Stimulated activated CD4-positive, alpha-beta T cell treated with anti-CD3 and anti-CD28 coated beads, Interleukin-2, amount 100 ng/mL, for 48 hours (primary cell): Measurements from ENCODE around the gene PATJ.
"Not testable (repeated sequence)": the region's sequence is repeated elsewhere in the genome, so short reads cannot be mapped to it uniquely, and the experiment has no call there.

Experiments
- DNase-seq, 2 donors: peaks; one replicate each; pipeline ENCODE4 v3.0.0-alpha.2; 2020

Gene PATJ

DNA sequence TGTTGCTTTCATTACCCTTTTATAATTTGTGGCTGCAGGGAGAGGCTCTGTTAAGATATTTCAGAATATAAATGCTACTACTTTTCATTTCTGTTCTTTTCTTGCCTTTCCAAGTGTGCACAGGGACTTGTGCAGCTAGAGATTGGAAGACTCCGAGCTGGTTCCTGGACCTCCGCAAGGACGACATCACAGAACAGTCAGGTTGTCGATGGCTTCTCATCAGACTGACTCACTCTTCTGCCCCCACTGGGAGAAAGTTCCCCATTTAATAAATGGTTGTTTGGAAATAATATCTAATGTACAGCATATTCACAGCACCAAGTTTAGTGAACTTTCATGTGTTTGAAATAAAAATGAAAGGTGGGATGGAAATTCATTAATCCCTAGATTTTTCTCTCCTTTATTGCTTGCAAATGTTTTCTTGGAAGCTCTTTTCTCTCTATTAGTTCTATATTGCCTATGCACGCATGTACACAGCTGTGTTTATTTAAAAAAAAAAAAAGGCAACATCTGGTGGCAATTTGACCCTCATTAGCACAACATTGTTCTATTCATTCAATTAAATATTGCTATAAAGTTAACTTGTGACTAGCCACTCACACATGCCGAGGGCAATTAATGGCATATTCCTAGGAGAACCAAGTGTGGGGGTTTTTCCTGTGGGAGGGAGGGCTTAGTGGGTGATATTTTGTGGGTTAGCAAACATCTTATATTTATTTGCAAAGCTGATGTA lies 374.9 kb downstream of the PATJ start:
- DNase-seq = no peak

DNA sequence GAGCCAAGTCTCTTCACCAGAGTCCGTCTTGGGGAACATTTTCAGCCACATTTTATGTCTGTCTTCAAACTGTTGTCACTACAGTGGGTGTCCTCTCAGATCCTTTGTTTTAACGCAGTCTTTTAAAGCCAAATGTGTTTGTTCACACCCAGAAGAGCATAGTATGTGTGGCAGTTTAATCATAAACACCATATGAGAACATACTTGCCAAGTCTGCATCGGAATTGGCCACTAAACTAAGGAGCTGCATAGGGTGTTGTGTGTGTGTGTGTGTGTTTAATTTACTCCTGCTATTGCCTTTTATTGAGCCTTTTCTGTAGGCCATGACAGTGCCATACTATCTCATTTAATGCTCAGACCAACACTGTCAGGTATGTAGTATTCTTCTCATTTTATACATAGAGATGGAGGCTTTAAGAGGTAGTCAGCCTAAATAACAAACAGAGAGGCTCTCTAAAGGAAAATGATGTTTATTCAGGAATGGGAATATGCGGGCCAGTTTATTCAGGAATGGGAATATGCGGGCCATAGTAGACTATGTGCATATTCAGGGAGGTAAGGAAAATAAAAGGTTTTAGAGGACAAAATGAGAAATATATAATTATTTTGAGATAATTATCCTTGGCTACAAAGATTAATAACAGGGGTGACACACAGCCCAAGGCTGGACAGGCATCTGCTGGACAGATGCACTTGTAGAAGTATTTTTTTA lies 384.5 kb downstream of the PATJ start:
- no peak for DNase-seq

DNA sequence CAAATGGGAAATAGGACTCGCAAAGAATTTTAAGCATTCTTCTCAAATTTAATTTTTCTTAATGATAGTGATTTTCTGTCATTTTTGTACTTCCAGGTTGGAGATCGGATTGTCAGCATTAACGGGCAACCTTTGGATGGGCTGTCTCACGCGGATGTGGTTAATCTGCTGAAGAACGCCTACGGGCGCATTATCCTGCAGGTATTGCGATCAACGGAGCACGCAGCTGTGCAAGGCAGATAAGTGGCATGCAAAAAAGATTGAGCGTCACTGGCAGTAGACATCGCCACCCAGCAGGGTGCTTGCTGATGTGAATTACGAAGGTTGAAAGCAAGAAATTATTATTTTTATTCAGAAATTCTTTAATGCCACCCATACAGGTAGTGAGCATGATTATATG lies 386.5 kb downstream of the PATJ start:
- no peak for DNase-seq

DNA sequence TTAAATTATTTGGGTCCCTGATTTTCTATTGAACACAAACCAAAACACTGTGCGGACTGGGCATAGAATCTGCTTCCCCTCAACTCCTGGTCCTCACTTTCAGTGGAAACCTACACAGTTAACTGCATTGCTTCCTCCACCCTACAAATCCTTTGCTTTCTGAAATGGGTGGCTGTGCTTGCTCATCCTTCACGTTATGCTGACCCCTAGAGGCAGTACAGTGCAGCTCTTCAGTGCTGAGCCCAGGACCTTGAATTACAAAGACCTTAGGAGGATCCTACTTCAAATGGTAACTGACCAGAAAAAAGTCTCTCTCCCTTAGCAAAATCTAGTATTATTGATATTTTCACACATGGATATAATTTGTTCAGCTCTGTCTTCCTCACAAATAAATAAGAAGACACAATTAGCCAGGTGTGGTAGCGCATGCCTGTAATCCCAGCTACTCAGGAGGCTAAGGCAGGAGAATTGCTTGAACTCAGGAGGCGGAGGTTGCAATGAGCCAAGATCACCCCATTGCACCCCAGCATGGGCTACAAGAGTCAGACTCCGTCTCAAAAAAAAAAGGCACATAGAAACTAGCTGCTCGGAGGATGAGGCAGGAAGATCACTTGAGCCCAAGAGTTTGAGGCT lies 388.9 kb downstream of the PATJ start:
- peak; percentile 18 to 24 for DNase-seq

DNA sequence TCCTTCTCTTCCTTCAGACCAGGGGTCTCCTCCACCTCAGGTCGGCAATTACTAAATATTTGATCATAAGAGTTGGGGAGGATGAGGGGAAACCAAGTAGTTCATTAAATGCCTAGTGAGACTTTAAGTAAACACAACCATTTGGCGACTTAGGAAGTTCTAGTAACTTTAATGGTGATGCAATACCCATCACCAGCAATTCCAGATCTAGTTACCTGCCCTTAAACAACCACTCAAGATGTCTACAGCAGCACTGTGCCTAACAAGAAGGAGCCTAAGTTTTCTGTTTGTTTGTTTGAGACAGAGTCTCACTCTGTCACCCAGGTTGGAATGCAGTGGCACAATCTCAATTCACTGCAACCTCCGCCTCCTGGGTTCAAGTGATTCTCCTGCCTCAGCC lies 395.7 kb downstream of the PATJ start:
- no peak for DNase-seq

DNA sequence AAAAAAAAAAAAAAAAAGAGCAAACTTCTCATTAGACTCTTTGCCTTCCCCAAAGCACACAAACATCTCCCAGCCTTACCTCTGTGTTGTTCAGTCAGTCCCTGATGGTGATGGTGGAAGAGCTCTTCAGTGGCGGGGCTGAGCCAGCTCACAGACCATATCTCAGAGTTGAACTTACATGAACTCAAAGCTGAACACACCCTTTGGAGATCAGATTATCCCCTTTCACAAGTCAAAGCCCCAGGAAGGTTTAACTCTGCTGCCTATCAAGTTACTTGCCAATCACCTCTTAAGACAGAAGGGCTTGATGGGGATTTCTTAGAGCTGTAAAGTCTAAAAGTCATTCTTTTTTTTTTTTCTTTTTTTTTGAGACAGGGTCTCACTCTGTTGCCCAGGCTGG lies 397.1 kb downstream of the PATJ start:
- DNase-seq = no peak

DNA sequence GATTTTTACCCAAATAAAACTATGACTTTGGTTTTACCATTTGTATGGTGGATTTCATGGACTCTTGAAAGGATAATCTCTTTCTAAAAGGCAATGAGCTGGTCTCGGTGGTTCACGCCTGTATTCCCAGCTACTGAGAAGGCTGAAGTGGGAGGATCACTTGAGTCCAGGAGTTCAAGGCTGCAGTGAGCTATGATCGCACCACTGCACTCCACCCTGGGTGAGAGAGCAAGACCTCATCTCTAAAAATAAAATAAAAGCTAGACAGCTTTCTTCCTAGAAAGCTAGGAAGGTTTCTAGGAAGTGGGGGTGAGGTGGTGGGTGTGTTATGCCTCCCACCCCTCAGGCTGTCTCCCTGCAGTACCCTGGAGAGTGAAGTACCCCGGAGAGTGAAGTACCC lies 398.4 kb downstream of the PATJ start:
- no peak for DNase-seq

DNA sequence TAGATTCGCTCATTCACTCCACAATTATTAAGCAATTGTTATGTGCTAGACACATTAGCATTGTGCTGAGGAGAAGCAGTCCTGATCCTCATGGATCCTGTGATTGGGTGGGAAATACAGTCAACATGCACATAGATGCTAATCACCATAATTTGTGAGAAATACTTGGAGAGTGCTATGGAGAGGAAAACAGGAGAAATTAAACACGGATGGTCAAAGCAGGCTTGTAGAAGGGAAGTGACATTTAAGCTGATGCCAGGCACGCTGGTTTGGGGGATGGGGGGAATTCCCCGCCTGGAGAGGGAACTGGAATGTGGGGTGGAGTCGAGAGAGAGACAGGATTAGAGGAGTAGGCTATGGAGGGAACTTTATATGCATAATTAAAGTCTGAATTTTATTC lies 400.2 kb downstream of the PATJ start:
- no peak for DNase-seq

DNA sequence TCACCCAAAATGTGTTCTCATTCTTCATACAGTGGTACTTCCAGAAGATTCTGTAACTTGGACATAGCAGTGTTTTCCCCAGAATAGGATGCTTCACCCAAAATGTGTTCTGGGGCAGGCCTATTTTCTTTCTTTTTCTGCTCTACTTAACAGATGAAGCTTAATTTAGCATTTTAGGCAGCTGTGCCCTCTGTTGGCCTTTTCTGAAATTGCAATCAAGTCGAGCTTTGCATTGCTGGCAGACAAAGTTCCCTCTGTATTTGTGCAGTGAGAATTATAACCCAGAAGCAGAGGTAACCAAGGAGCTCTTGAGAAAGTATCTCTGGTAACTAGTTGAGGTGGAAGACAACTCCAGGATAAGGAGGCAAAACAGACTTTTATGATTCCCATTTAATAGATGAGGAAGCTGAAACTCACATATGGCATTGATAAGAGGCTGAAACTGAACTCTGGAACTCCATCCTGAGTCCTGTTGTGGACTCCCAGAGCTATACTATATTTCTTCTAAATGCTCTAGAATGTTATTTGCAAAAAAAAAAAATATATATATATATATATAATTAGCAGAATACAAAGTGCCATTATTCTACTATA lies 402.1 kb downstream of the PATJ start:
- peak; percentile 26 to 30 for DNase-seq

DNA sequence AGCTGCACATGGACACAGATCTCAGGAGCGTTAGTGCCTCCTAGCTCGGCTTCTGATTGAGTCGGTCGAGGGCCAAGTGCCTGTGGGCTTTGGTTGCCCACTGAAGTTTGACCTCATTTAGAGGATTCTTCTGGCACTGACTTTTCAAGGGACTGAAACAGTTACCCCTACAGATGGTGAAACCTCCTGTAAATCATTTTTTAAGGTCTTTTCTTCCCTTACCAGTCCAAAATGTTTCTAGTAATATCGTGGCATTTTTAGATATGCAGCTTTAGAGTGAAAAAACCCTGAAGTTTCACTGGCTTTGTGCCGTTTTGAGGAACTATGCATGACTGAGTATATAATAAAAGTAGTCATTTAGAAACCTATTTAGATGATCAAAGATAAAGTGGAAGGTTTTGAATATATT lies 417.7 kb downstream of the PATJ start:
- DNase-seq = no peak

DNA sequence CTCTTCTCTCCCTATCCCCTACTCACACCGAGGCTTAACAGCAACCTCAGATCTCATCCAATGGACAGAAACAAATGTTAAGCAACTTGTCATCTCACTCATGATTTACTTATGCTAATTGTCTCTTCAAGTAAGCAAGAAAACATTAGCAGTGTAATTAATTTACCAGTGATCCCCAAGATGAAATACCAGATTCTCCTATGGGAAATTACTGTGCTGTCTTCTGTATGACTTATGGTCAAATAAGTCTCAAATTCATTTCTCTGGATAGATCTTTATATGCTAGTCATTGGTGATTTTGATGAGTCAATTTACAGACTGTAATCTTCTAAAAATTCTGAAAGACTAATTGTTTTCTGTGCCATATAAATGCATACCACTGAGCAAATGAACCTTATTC lies 419.4 kb downstream of the PATJ start:
- no peak for DNase-seq

DNA sequence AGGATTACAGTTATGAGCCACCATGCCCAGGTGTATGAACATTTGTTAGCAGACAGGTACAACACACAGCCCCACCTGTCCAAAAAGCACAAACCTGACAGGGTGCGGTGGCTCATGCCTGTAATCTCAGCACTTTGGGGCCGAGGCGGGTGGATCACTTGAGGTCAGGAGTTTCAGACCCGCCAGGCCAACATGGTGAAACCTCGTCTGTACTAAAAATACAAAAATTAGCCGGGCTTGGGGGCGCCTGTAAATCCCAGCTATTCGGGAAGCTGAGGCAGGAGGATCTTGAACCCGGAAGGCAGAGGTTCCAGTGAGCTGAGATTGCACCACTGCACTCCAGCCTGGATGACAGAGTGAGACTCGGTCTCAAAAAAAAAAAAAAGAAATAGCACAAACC lies 428.1 kb downstream of the PATJ start:
- not testable (repeated sequence) for DNase-seq

DNA sequence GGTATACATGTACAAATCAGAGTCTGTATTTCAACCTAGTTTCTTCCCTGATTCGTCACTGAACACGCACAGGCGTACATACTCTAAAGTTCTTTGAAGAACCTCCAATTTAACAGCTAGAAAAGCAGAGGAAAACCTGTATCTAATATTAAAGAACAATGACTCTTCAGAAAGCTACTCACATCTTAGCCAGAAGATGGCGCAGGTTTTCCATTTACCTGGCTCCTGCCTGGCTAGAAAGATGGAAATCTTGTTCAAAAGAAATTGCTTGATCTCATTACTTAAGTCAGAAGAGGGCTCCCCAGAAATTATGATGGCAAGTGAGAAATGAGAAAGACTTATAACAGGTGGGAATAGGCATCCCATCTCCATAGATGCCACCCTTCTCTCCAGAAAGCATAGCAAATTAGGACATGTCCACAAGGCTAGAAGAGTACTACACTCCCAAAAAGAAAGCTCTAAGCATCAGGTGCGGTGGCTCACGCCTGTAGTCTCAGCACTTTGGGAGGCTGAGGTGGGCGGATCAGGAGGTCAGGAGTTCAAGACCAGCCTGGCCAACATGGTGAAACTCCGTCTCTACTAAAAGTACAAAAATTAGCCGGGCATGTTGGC lies 433.4 kb downstream of the PATJ start:
- DNase-seq = peak; percentile 29 to 33

DNA sequence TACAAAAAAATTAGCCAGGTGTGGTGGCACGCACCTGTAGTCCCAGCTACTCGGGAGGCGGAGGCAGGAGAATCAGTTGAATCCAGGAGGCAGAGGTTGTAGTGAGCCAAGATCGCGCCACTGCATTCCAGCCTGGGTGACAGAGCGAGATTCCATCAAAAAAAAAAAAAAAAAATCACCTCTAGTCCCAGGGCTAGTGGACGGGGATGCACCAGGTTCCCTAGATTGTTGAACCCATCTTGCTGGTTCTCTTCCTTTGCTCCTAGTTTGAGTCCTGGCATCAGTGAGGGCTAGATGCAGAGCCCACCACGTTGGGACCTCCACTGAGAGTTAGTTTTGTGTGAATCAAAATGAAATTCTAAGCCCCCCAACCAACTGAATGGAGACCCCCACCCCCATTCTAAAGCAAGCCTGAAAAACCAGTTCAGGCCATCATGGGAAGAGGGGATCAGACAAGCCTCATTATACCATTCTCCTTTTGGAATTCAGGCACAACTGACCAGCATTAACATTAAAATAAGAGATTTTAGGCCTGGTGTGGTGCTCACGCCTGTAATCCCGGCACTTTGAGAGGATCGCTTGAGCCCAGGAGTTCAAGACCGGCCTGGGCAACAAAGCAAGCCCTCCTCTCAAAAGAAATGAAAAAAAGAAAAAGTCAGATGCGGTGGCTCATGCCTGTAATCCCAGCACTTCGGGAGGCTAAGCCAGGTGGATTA lies 434.5 kb downstream of the PATJ start:
- DNase-seq = no peak

DNA sequence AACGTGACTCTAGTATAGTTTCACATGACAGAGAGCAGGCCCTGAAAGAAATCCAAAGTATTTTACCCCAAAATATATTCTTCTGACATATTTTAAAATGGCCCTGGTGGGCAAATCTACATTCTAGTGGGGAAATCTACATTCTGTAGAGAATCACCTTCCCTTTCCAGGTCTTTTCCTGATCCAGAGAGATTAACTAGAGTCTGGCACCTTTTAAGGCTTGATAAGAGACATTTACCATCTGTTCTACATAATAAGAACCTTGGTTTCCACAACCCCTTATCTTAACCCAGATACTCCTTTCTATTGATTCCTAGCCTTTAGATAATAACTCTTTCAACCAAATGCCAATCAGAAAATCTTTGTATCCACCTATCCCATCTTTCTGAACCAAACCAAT lies 435.3 kb downstream of the PATJ start:
- no peak for DNase-seq

DNA sequence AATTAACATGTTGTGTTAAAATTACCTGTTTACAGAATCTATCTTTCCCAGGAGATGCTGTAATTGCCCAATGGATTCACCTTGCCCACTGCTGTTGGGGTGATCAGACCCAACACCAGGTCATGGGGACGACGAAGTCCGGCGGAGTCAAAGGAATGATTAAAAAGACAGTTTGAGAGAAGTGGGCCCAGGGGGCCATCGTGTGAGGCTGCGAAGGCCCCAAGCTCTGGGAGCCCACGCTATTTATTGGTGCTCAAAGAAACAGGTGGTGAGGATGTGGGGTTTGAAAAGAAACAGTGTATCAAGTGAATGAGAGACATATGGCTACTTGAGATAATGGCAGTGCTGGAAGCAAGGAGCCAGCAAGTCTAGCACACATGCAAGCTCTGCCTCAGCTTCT lies 436.1 kb downstream of the PATJ start:
- DNase-seq = no peak

DNA sequence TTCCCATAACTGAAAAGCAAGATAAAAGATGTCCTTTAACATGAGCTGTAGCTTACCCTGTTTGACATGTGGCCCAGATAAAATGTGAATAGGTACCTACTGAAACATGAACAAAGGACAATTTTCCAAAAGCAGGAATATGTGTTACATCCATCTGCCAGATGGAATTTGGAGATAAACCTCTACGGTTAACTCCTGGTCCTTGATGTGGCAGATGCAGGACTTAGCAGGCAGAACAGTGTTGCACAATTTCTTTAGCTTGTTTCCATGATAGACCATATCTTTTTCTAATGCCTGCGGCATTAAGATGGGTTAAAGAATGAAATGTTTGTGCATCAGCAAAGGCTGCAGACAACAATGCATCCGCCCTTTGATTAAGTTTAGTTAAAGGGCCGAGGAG lies 437.8 kb downstream of the PATJ start:
- DNase-seq = not testable (repeated sequence)

DNA sequence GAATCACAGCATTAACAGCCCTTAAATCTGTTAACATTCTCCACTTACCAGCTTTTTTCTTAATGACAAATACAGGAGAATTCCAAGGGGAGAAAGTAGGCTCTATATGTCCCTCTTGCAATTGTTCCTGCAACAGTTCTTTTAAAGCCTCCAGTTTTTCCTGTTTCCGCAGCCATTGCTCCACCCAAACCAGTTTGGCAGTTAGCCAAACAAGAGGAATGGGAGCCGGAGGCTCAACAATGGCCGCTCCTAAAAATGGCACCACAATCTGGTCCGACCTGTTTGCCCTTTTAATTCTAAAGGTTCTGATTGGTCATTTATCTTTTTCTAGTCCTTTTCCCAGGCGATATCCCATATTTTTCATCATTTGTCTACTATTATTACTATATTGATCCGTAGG lies 438.4 kb downstream of the PATJ start:
- no peak for DNase-seq

DNA sequence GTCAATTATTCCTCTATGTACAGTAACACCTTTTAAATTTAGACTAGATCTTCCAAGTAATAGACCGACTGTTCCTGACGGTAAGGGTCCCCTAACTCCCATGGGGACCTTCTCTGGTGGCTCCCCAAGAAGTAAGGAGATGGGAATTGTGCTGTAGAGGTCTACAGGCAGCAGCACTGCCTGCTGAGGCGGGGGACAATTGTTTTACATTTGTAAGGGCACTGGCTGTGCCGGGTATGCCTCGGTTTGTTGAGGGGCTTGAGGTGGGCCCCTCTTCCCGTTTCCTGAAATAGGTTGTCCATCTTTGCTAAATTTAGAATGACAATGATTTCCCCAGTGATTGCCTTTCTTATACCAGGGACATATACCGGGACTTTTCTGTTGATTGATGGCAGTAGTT lies 439.3 kb downstream of the PATJ start:
- DNase-seq = no peak

DNA sequence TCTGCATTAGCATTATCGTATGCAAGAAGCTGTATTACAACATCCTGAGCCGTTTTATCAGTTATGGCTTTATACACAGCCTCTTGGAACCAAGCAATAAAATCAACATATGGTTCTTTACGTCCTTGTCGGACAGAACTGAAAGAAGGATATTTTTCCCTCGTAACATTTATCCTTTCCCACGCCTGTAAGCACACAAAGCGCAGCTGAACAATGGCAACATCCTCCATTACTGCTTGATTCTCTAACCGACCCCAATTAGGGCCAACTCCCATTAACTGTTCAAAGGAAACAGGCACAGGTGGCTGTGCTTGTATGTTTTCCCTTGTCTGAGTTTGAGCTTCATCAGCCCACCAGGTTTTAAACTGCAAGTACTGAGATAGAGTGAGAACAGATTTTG lies 439.9 kb downstream of the PATJ start:
- not testable (repeated sequence) for DNase-seq

DNA sequence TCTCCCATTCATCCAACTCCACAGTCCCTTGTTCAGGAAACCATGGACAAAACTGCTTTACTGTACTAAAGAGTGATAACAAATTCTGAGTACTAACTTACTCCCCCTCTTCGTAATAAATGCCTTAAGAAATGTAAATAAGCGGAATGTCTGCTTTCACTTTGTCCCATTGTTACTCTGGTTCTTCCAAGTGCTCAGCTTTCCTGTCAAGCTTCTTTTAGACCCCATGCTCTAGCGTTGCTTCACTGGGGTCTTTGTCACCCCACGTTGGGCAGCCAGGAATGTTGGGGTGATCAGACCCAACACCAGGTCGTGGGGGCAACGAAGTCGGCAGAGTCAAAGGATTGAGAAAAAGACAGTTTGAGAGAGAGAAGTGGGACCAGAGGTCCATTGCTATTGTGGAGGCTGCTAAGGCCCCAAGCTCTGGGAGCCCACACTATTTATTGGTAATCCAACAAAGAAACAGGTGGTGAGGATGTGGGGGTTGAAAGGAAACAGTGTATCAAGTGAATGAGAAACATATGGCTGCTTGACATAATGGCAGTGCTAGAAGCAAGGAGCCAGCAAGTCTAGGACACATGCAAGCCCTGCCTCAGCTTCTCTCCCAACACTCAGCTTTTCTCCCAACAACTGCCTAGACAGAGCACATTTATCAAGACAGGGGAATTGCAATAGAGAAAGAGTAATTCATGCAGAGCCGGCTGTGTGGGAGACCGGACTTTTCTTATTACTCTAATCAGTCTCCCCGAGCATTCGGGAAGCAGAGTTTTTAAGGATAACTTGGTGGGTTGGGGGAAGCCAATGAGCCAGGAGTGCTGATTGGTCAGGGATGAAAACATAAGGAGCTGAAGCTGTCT lies 441.1 kb downstream of the PATJ start:
- not testable (repeated sequence) for DNase-seq

DNA sequence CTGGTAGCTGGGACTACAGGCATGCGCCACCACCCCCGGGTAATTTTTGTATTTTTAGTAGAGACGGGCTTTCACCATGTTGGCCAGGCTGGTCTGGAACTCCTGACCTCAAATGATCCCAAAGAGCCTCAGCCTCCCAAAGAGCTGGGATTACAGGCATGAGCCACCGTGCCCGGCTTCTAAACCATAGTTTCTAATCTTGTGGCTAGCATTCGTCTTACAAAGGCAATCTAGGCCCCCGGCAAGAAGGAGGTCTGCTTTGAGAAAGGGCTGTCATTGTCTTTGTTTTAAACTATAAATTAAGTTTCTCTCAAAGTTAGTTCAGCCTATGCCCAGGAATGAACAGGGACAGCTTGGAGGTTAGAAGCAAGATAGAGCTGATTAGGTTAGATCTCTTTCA lies 442.1 kb downstream of the PATJ start:
- DNase-seq = no peak
